Measurements from ENCODE around the gene RIMBP2. TPM values are rescaled to one million over a fixed set of nuclear protein-coding genes. Genes with fewer than 3 reads are reported as not detected.

RIMBP2 gene
- total and polyA plus RNA-seq, 9 of the 15 experiments (the other 6 are each of a cell fraction or from before 2014, with no cell fraction given): not detected

- TF ChIP-seq DEAF1 (CRISPR knock-in tag; IDR thresholded peaks at IDR 0.05) (no peak), ZNF512 (tag; IDR thresholded peaks at IDR 0.05) (no peak), POLR3G (IDR thresholded peaks at IDR 0.05; ENCODE audit: extremely low read depth, insufficient read length, insufficient replicate concordance) (no peak), PCBP1 (IDR thresholded peaks at IDR 0.05; ENCODE audit: low read depth, low read length, poor library complexity, severe bottlenecking) (no peak), TAL1 (IDR thresholded peaks at IDR 0.05) (no peak)
Measured at GRCh38 chr12:130479401-130480125, 236.5 kb downstream of the RIMBP2 start (continued).

- TF ChIP-seq ZNF217 (CRISPR knock-in tag; IDR thresholded peaks at IDR 0.05) (no peak), RNF2 (IDR thresholded peaks at IDR 0.05) (no peak), MNT (conservative IDR thresholded peaks at IDR 0.05) (no peak), RAD21 (CRISPR knock-in tag; conservative IDR thresholded peaks at IDR 0.05 in 1 of 2, IDR thresholded peaks at IDR 0.05 in 1 of 2) (no peak), HBP1 (CRISPR knock-in tag; IDR thresholded peaks at IDR 0.05) (no peak)
- Histone ChIP-seq H3K9me1 (ENCODE audit: control insufficient read depth, insufficient read depth, low read length) (no peaks in the 10 kb centered on the region), H2AFZ (ENCODE audit: low read depth, low read length) (no peak overlapping the region), H3K4me2 (ENCODE audit: insufficient read depth, low read length) (no peak overlapping the region), H3K79me2 (ENCODE audit: control insufficient read depth, insufficient read depth, low read length) (no peaks in the 10 kb centered on the region), H3K27me3 (ENCODE audit: control insufficient read depth in 2 of 2, insufficient read depth in 2 of 2, low read length in 2 of 2) (peaks cover 32 to 67% of the 10 kb centered on the region in 2 experiments), H4K20me1 (replicated peaks; ENCODE audit: control insufficient read depth, insufficient read depth, low read length) (no peaks in the 10 kb centered on the region; the same call in 1 of the 2 replicates), H3K4me3 (no peak overlapping the region), H3K9ac (ENCODE audit: insufficient read depth in 1 of 2, low read depth in 2 of 2, low read length in 2 of 2) (no peak overlapping the region), H3K4me1 (replicated peaks in 1 of 2; ENCODE audit: control insufficient read depth in 2 of 2, insufficient read depth in 2 of 2, low read length in 2 of 2) (no peaks in the 10 kb centered on the region), H3K36me3 (ENCODE audit: control insufficient read depth, insufficient read depth, low read length) (no peaks in the 10 kb centered on the region), H3K9me3 (replicated peaks; ENCODE audit: control insufficient read depth, insufficient read depth, low read depth, low read length) (no peaks in the 10 kb centered on the region), H3K27ac (ENCODE audit: extremely low read depth, low read depth, low read length) (no peak overlapping the region)
- FAIRE-seq (no peak), DNase-seq (ENCODE audit: extremely low read depth in 1 of 4, low spot score in 3 of 4) (no peak), ATAC-seq (no peak)
- in situ Hi-C loops (cut with MboI): no loop called here
- WGBS (ENCODE audit: insufficient coverage, low coverage, missing lambda C conversion rate): under 1% methylated on average over 18 of the region's 21 CpGs
- no TSS peak for BruUV-seq (replicated peaks)
- ChIA-PET CTCF (ENCODE audit: low intra/inter-chr PET ratio) (no interaction called here), POLR2A (interaction anchor here (1.0 kb wide), 1 partner anchor 11 kb away, joined by 4 read pairs; no protein-coding TSS in a partner anchor)
- intact Hi-C loops (cut with micrococcal nuclease): no loop called here
Measured at GRCh38 chr12:130478786-130479185, 237.3 kb downstream of the RIMBP2 start.

All from K562 (cell line).